HG03064 (cell line): ENCODE data around the gene HNRNPL.
"Not testable (repeated sequence)": the region's sequence is repeated elsewhere in the genome, so short reads cannot be mapped to it uniquely, and the experiment has no call there.

Source experiments
- ATAC-seq: cut with Tn5 transposase; IDR thresholded peaks from one replicate; pipeline ENCODE4 v1.9.1; 2021; ENCODE audit warnings: low read depth; ENCODE audit not compliant: unreplicated experiment

HNRNPL gene

DNA sequence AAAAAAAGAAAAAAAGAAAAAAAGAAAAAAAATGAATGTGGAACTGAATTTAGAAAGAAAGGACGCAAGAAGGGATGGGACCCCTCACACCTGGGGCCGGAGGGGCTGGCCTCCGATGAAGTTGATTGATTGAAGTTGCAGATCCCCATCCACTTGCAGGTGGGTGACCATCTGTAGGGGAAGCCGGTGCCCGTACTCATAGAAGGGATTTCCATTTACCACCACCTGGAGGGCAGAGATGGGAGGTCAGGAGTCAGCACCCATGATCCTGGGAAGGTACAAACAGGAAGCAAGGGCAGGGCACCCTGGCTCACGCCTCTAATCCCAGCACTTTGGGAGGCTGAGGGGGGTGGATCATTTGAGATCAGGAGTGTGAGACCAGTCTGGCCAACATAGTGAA lies 43.4 kb downstream of the HNRNPL start:
- no peak for ATAC-seq

DNA sequence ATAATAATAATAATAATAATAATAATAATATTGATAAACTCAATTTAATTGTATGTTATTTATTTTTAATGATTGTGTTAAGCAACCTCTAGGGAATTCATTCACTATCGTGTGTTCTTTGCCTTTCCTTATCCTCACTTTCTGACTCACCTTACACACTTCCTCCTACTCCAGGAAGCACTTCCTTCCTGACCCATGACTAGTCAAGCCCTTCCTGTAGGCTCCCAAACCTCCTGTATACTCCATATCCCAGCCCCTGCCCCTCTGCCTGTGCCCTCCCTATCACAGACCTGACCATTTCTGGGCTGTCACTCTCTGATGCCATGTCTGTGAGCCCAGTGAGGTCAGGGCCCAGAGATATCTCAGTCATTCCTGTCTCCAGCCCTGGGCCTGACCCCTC lies 44.6 kb downstream of the HNRNPL start:
- no peak for ATAC-seq

DNA sequence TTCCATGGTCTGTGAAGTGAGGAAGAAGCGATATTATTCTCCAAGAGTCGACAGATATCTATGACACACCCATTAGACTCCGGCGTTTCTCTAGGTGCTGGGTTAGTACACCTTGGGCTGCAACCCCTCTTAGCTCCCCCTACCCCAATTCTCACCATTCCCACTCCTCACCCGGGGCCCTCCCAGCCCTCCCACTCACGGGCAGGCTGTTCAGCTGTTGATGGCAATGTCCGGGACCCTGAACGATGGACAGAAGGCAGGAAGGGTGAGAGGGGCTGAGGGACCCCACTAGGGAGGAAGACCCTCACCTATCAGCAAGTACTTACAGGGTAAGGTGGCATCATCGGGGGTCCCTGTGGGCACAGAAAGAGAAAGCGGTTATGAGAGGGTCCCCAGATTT lies 46.2 kb downstream of the HNRNPL start:
- no peak for ATAC-seq

- ATAC-seq, result no peak
Observed at GRCh38 chr19:38801359-38802095, 48.3 kb downstream of the HNRNPL start.

DNA sequence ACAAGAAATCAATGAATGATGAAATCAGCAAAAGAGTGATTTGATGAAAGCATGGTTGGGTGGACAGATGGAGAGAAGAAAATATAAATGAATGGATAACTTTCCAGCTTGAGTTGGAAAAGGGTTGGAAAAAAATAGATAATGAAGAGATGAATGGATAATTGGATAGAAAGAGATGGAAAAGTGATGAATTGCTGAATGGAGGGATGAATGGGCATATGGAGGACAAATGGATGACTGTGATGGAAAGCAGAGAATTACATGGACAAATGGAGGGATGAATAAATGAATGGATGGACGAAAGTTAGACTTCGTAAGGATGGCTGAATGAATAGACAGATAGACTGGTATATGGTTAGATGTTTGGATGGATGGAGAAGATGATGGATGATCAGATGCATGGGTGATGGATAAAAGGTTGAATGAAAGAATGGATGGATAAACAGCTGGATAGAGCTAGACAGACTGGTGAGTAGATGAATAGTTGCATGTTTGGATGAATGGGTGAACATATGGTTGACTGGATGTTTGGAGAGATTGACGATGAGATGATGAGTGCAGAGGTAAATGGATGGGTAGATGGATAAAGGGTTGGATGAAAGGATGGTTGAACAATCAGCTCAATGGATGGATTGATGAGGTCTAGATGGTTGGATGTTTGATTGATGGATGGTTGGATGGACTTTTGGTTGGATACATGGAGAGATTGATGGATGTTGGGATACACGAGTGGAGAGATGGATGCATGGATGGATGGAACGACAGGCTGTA lies 49.0 kb downstream of the HNRNPL start:
- ATAC-seq, result no peak

- no peak for ATAC-seq
Observed at GRCh38 chr19:38799104-38799503, 50.7 kb downstream of the HNRNPL start.

DNA sequence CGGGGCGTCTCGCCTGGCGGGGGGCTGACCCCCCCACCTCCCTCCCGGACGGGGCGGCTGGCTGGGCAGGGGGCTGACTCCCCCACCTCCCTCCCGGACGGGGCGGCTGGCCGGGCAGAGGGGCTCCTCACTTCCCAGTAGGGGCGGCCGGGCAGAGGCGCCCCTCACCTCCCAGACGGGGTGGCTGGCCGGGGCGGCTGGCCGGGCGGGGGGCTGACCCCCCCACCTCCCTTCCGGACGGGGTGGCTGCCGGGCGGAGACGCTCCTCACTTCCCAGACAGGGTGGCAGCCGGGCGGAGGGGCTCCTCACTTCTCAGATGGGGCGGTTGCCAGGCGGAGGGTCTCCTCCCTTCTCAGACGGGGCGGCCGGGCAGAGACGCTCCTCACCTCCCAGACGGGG lies 52.0 kb downstream of the HNRNPL start:
- ATAC-seq, result not testable (repeated sequence)

GRCh38 chr19:38796154-38796553 lies 53.6 kb downstream of the HNRNPL start:
- no peak for ATAC-seq

GRCh38 chr19:38795549-38795948 lies 54.2 kb downstream of the HNRNPL start:
- no peak for ATAC-seq

DNA sequence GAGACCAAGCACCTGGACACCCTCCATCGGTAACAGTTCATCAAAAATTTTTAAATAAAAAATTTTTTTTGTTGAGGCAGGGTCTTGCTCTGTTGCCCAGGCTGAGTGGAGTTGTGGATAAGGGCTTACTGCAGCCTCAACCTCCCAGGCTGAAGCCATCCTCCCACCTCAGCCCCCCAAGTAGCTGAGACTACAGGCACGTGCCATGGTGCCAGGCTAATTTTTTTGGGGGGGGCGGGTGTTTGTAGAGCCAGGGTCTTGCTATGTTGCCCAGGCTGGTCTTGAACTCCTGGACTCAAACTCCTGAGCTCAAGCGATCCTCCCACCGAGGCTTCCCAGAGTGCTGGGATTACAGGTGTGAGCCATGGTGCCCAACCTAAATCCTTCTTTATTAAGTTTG lies 56.1 kb downstream of the HNRNPL start:
- ATAC-seq, result no peak

DNA sequence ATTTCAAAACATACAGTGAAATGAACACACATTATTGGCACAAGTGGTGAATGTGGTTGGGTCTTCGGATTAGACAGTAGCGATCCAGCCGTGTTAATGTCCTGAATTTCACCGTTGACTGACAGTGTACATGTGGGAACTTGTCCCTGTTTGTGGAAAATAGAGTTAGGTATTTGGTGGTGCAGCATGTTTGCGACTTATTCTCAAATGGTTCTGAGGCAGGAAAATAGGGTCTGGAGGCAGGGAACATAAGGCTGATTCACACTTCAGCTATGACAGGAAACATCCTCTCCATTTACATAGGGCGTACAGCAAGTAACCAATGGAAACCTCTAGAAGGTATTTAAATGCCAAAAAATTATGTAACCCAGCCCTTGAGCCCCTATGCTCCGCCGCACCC lies 56.6 kb downstream of the HNRNPL start:
- no peak for ATAC-seq

DNA sequence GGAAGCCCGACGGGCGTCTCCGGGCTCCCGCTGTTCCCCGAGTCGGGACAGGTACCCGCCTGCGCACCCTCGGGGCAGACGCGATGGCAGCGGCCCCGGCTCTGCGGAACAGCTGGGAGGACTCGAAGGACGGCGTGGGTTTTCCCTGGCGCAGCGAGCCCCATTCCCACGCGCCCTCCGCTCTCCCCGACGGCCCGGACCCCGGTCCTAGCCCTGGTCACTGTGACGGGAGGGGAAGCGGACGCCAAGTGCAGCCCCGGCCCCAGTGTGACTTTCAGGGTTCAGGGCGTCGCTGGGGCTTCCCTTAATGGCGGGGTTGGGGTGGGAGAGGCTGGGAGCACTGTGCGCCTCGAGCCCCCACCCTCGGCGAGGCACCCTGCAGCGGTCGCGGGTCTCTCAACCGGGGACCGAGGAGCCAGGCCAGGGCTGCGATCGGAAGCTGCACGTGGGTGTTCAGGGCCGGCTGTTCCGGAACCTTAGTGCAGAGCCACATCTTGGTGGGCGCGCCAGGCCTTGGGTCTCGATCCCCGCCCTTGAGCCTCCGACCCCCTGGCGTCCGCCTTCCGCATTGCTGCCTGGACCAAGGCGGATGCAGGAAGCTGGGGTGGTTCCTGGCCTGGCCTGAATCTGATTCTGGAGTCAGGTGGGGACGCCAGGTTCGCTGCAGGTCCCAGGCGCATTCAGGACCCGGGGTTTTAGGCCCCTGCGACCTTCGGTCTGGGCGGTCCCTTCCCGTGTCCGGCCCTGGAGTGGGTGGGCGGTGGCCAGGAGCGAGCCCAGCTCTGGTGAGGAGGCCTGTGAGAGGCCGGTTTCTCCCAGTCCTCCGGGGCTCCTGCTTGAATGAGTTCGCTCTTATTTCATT lies 57.3 kb downstream of the HNRNPL start:
- no peak for ATAC-seq

DNA sequence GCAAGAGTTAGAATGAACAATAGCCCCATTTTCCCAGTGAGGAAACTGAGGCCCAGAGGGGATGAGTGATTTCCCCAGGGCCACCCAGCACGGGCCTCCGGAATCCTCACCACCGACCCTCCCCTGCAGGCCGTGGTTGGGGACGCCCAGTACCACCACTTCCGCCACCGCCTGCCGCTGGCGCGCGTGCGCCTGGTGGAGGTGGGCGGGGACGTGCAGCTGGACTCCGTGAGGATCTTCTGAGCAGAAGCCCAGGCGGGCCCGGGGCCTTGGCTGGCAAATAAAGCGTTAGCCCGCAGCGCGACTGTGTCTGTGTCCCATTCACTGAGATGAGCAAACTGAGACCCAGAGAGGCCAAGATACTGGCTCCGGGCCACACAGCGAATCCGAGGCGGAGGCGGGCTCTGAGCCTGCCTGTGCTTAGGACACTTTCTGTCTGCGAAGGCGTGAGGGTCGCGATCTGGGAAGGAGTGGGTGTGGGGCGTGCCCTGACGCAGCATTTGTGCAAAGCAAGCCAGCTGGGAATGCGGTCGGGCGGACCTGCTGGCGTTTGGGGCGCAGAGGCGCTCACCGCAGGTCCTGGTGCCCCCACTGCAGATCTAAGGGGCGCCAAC lies 58.2 kb downstream of the HNRNPL start:
- not testable (repeated sequence) for ATAC-seq

- ATAC-seq, result not testable (repeated sequence)
Observed at GRCh38 chr19:38790507-38791403, 59.0 kb downstream of the HNRNPL start.

DNA sequence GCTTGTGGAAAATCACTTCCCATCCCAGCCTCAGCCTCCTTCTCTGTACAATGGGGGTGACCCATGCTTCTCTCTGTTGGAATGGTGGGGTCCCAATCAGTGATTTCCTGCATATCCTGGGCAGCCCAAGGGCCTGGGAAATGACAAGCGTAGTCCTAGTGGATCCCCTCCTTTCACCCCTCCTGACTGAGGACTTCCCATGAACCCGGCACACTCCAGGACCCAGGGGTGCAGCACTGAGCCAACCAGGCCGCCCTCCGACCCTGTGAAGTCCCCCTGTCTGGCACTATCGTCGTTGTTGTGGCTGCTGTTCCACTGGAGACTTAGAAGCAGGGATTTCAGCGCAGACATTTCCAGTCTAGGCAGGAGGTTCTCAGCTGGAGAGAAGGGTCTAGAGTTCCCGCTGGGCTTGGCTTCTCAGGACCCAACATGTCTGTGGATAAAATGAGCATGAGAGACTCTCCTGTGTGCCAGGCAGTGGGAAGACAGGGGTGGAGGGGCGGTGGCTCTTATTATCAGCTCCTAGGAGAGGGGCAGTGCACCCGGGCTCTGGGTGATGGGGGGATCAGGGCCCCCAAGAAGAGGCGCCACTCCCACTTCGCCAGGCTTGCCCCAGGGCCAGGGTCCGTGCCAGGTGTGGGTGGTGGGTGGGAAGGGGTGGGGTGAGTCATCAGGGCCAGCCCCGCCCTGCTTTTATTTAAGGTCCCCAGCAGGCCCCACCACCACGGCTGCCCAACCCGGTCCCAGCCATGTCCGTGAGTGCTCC lies 61.1 kb downstream of the HNRNPL start, which contains the start of gene LGALS7B:
Gene LGALS7B (plus strand): TSS at position 723 of the 766 bp plus-strand sequence. CDS start 27 bp downstream, at position 750.
- no peak for ATAC-seq

- ATAC-seq, result no peak
Observed at GRCh38 chr19:38786572-38787265, 63.1 kb downstream of the HNRNPL start.
